ENCODE measurements around the gene CHRNE.
"Not testable (repeated sequence)": the region's sequence is repeated elsewhere in the genome, so short reads cannot be mapped to it uniquely, and the experiment has no call there.

The CHRNE gene

GRCh38 chr17:4906642-4907041 is 3.7 kb upstream of the CHRNE start:
- not testable (repeated sequence) for DNase-seq (ENCODE audit: low spot score)

DNA sequence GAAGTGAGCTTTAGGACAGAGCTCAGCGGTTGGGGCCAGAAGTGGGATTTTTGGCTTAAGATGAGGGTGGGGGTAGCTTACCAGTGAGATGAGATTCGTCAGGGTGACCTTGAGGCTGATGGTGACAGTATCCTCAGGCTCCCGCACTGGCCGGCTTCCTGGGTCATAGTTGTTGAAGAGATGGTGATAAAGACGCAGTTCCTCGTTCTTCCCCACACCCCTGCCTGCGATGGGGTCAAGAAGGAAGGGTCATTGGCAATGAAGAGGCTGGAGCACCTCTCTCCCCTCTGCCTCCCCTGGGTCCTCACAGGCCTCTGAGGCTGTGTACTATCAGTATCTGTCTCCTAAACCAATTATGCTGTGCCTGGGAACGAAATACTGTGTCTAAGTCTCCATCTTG is 358 bp downstream of the CHRNE start:
- DNase-seq (ENCODE audit: low spot score) = no peak

DNA sequence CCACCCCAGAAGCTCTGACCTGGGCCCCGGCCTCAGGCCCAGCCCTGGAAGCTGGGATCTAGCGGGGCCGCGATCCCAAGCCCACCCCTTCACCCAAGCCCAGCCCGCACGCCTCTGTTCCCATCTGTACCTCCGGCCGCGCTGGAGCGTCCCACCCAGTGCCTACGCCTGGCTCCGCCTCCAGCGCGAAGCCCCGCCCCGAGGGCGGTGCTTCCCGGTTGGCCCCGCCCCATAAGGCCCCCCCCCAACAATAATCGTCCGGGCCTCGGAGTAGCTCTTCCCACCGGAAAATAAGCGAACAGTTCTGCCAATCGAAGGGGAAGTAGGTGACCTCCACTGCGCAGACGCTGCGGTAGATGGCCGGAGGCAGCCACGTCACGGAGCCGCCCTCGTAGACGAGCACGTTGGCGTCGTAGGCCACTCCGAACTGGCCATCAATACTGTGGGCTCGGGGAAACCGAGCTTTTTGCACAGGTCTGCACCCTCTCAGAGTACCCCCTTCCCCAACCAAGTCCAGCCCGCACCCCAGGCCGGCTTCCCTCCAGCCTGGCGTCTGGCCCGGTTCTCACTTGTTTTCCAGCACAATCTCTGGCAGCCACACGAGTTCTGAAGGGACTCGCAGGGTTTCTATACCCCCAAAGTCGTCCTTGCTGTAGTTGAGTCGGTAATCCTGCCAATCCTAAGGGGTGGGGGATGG is 1.1 kb downstream of the CHRNE start:
- peak; percentile 52 for DNase-seq (ENCODE audit: low spot score)

- DNase-seq (ENCODE audit: low spot score) = no peak
These were observed 1.7 kb downstream of the CHRNE start for GRCh38 chr17:4901108-4901647.

DNA sequence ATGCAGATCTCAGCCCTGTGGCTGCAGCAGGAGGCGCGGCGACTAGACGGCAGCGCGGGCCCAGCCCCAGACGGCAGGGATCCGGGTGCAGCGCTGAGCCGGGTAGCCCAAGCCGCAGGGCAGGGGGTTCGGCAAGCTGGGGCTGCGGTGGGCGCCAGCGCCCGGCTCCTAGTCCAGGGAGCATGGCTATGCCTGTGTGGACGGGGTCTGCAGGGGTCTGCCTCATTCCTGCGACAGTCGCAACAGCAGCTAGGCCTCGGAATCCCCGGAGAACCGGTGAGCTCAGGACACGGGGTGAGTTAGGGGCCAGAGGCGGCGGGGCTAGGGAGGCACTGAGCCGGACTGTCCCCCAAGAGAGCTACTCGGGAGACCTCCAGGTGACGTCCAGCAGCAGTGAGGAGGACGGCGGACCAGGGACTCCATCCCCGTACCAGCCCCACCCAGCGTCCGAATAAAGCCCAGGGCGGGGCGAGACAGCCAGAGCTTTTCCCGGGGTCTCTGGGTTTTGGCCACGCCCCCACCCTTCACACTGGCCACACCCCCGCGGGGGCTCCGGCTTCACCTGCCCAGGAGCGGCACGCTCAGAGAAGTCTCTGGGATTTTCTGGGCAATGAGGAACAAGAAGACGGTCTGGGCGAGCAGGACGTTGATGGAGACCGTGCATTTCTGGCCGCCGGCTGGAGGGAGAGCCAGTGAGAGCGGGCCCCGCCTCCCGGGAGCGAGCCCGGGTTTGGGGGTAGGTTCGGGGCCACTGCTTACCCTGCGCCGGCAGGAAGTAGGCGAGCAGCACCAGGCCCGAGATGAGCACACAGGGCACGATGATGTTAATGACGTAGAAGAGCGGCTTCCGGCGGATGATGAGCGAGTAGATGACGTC is 2.4 kb downstream of the CHRNE start:
- DNase-seq (ENCODE audit: low spot score) = no peak

- DNase-seq (ENCODE audit: low spot score) = peak; percentile 78
These were observed 3.3 kb downstream of the CHRNE start, which contains the start of gene C17orf107 for GRCh38 chr17:4899341-4900230. C17orf107 (plus strand) TSS chr17:4899536; CDS start chr17:4899763, 227 bp downstream.

- no peak for DNase-seq (ENCODE audit: low spot score)
These were observed 4.0 kb downstream of the CHRNE start for GRCh38 chr17:4898927-4899326.

GRCh38 chr17:4898351-4898750 is 4.5 kb downstream of the CHRNE start:
- no peak for DNase-seq (ENCODE audit: low spot score)

- DNase-seq (ENCODE audit: low spot score) = no peak
These were observed 5.1 kb downstream of the CHRNE start for GRCh38 chr17:4897785-4898184.

DNA sequence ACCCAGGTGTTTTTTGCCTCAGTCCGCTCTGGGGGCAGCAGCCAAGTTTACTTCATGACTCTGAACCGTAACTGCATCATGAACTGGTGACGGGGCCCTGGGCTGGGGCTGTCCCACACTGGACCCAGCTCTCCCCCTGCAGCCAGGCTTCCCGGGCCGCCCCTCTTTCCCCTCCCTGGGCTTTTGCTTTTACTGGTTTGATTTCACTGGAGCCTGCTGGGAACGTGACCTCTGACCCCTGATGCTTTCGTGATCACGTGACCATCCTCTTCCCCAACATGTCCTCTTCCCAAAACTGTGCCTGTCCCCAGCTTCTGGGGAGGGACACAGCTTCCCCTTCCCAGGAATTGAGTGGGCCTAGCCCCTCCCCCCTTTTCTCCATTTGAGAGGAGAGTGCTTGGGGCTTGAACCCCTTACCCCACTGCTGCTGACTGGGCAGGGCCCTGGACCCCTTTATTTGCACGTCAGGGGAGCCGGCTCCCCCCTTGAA is 5.7 kb downstream of the CHRNE start:
- DNase-seq (ENCODE audit: low spot score) = no peak

DNA sequence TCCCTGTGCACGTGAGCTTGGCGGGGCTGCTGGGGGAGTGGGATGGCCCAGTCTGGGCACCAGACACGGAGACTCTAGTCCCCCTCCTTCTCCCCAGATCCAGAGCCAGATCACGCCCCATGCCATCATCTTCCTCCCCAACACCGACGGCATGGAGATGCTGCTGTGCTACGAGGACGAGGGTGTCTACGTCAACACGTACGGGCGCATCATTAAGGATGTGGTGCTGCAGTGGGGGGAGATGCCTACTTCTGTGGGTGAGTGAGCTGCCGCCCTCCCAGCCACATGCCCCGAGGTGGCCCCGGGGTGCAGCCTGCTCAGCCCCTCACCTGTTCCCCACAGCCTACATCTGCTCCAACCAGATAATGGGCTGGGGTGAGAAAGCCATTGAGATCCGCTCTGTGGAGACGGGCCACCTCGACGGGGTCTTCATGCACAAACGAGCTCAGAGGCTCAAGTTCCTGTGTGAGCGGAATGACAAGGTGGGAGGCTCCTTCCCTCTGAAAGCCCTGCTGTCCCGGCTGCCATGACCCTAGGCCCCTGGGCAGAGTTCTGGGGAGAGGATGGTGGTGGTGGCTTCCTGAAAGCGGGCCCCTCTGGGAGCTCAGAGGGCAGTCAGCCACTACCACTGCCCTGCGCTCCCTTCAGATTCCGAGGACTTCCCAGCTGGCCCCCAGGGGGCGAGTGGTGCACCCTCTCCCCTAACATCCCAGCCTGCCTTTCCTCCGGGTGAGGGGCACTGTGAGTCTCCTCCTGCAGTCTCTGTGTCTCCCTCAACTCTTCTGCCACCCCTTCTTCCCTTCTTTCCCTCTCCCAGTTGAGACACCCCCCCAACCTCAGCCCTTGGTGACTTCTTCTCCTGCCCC is 6.3 kb downstream of the CHRNE start:
- DNase-seq (ENCODE audit: low spot score) = no peak

- DNase-seq (ENCODE audit: low spot score) = no peak
These were observed 7.1 kb downstream of the CHRNE start for GRCh38 chr17:4895657-4896331.

- no peak for DNase-seq (ENCODE audit: low spot score)
These were observed 7.8 kb downstream of the CHRNE start for GRCh38 chr17:4895121-4895520.

- DNase-seq (ENCODE audit: low spot score) = no peak
These were observed 9.0 kb downstream of the CHRNE start for GRCh38 chr17:4893721-4894560.

GRCh38 chr17:4893272-4893671 is 9.6 kb downstream of the CHRNE start:
- DNase-seq (ENCODE audit: low spot score) = no peak

GRCh38 chr17:4892499-4893221 is 10.2 kb downstream of the CHRNE start:
- DNase-seq (ENCODE audit: low spot score) = no peak

GRCh38 chr17:4891411-4892410 is 11.2 kb downstream of the CHRNE start:
- no peak for DNase-seq (ENCODE audit: low spot score)

All from Ammon's horn (tissue), 1 donor.